ENCODE results near the gene MLLT10. TPM values are rescaled to one million over a fixed set of nuclear protein-coding genes. Genes with fewer than 3 reads are reported as not detected.

MLLT10 gene
- total and polyA plus RNA-seq, 10 of the 15 experiments (the other 5 are each of a cell fraction or from before 2014, with no cell fraction given), result 8.7 to 61.1 (median 28.5) TPM

DNA sequence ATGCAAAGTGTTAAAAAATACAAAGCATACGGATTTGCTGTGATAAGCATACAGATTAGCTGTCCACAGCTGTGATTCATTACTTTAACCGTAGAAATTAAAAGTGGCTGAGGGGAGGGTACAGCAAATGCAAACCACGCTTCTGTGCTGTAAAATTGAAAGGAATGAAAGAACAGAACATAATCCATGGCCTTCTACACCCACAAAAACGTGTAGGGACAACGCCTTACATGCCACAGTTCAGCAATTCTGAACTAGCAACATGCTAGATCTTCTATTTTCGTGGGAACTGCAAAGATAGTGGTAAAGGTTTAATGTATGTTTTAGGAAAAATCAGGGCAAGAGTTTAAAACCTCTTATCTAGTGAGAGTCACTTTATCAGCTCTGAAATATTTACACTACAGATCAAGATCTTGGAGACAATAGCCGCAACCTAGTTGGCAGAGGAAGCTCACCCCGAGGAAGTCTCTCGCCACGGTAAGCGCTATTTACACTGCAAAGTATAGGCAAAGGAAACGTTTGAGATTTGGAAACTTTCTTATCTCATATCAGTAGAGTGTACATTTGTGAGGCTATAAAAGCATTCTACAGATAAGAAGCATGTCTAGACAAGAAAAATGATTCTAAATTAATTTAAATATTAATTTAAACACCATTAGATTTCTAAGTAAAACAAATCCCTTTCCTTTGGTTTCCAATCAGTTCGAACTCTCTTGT, 193.6 kb downstream of the MLLT10 start:
- Histone ChIP-seq H3K9me3 (replicated peaks; ENCODE audit: control insufficient read depth, insufficient read depth, low read length) (no peaks in the 10 kb centered on the region), H3K79me2 (ENCODE audit: control insufficient read depth, insufficient read depth, low read length) (no peaks in the 10 kb centered on the region), H4K20me1 (ENCODE audit: control insufficient read depth, insufficient read depth) (no peaks in the 10 kb centered on the region), H3K27me3 (replicated peaks in 1 of 2; ENCODE audit: control insufficient read depth in 2 of 2, insufficient read depth in 2 of 2, low read length in 1 of 2) (no peaks in the 10 kb centered on the region), H3K36me3 (ENCODE audit: control insufficient read depth in 2 of 2, insufficient read depth in 2 of 2, low read length in 1 of 2) (peaks cover 1 to 7% of the 10 kb centered on the region in 2 experiments; a peak in 3 of 4 replicates), H3K4me3 (no peak overlapping the region), H3K9ac (ENCODE audit: control insufficient read depth, insufficient read depth, low read length) (no peak overlapping the region), H2AFZ (ENCODE audit: control insufficient read depth, low read depth, low read length) (no peak overlapping the region), H3K27ac (ENCODE audit: control insufficient read depth, insufficient read depth) (no peak overlapping the region), H3K4me1 (ENCODE audit: control insufficient read depth, insufficient read depth, low read length) (peaks cover 11% of the 10 kb centered on the region), H3K4me2 (ENCODE audit: control insufficient read depth, insufficient read depth) (no peak overlapping the region)
- SMC1A ChIA-PET (ENCODE audit: uncharacterized antibody, unreplicated experiment), result interaction anchor here (0.7 kb wide), 1 partner anchor 190 kb away, joined by 3 read pairs; no protein-coding TSS in a partner anchor
- intact Hi-C loops (cut with micrococcal nuclease; ENCODE audit: unreplicated experiment) (no loop called here), in situ Hi-C loops (cut with MboI) (loop anchor here (5.0 to 25.0 kb wide), 3 partner anchors 230 to 865 kb away; no protein-coding TSS in a partner anchor)
- no peak for DNase-seq (ENCODE audit: low read depth, low spot score)
- BruUV-seq (replicated peaks), result no TSS peak
- 83% methylated on average over 13 of the region's 13 CpGs for whole genome bisulfite sequencing (ENCODE audit: insufficient coverage, insufficient replicate concordance, low lambda C conversion rate, missing lambda C conversion rate)
- TF ChIP-seq NFYA (IDR thresholded peaks at IDR 0.05; ENCODE audit: borderline replicate concordance, low read depth, low read length) (no peak), NBN (IDR thresholded peaks at IDR 0.05) (no peak), CREB1 (IDR thresholded peaks at IDR 0.05; ENCODE audit: low read depth) (no peak)
- RAD21 ChIA-PET (ENCODE audit: unreplicated experiment), result no interaction called here
- no peak for ATAC-seq
- CTCF ChIA-PET, result no interaction called here
- POLR2A ChIA-PET, result no interaction called here
- FAIRE-seq, result no peak

- intact Hi-C loops (cut with micrococcal nuclease; ENCODE audit: unreplicated experiment), result no loop called here
- Histone ChIP-seq H3K4me1 (ENCODE audit: control insufficient read depth, insufficient read depth, low read length) (peaks cover 11% of the 10 kb centered on the region), H3K79me2 (ENCODE audit: control insufficient read depth, insufficient read depth, low read length) (no peaks in the 10 kb centered on the region), H3K27me3 (replicated peaks in 1 of 2; ENCODE audit: control insufficient read depth in 2 of 2, insufficient read depth in 2 of 2, low read length in 1 of 2) (no peaks in the 10 kb centered on the region), H3K9me3 (replicated peaks; ENCODE audit: control insufficient read depth, insufficient read depth, low read length) (no peaks in the 10 kb centered on the region), H3K4me2 (ENCODE audit: control insufficient read depth, insufficient read depth) (no peak overlapping the region), H2AFZ (ENCODE audit: control insufficient read depth, low read depth, low read length) (no peak overlapping the region), H3K9ac (ENCODE audit: control insufficient read depth, insufficient read depth, low read length) (no peak overlapping the region), H3K27ac (ENCODE audit: control insufficient read depth, insufficient read depth) (no peak overlapping the region), H4K20me1 (ENCODE audit: control insufficient read depth, insufficient read depth) (no peaks in the 10 kb centered on the region), H3K4me3 (no peak overlapping the region), H3K36me3 (ENCODE audit: control insufficient read depth in 2 of 2, insufficient read depth in 2 of 2, low read length in 1 of 2) (peaks cover 2 to 7% of the 10 kb centered on the region in 2 experiments; a peak in 3 of 4 replicates)
- SMC1A ChIA-PET (ENCODE audit: uncharacterized antibody, unreplicated experiment), result interaction anchor here (0.7 kb wide), 1 partner anchor 1008 kb away, joined by 3 read pairs; no protein-coding TSS in a partner anchor
- in situ Hi-C loops (cut with MboI), result loop anchor here (5.0 to 25.0 kb wide), 3 partner anchors 231 to 866 kb away; no protein-coding TSS in a partner anchor
- DNase-seq (ENCODE audit: low read depth, low spot score) (no peak), FAIRE-seq (no peak), ATAC-seq (no peak)
- CTCF ChIA-PET, result interaction anchor here (2.1 to 6.9 kb wide), 2 partner anchors 8 to 232 kb away, joined by 5 to 66 read pairs; no protein-coding TSS in a partner anchor
- 98% methylated on average over 3 of the region's 3 CpGs for WGBS (ENCODE audit: insufficient coverage, insufficient replicate concordance, low lambda C conversion rate, missing lambda C conversion rate)
- RAD21 ChIA-PET (ENCODE audit: unreplicated experiment), result no interaction called here
- TF ChIP-seq, protein P1, sequence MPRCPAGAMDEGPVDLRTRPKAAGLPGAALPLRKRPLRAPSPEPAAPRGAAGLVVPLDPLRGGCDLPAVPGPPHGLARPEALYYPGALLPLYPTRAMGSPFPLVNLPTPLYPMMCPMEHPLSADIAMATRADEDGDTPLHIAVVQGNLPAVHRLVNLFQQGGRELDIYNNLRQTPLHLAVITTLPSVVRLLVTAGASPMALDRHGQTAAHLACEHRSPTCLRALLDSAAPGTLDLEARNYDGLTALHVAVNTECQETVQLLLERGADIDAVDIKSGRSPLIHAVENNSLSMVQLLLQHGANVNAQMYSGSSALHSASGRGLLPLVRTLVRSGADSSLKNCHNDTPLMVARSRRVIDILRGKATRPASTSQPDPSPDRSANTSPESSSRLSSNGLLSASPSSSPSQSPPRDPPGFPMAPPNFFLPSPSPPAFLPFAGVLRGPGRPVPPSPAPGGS (IDR thresholded peaks at IDR 0.05; ENCODE audit: borderline replicate concordance, insufficient read depth, low read depth, low read length, poor library complexity, severe bottlenecking), result no peak
- TF ChIP-seq SREBF2 (IDR thresholded peaks at IDR 0.05; ENCODE audit: low read length) (no peak), ATF7 (IDR thresholded peaks at IDR 0.05; ENCODE audit: low read depth) (no peak), RELA (IDR thresholded peaks at IDR 0.05; ENCODE audit: borderline replicate concordance, partially characterized antibody) (no peak), POU2F2 (IDR thresholded peaks at IDR 0.05; ENCODE audit: borderline replicate concordance, low read depth, low read length) (no peak), PAX5 (IDR thresholded peaks at IDR 0.05; ENCODE audit: borderline replicate concordance, low read depth, low read length) (no peak)
- POLR2A ChIA-PET, result no interaction called here
- BruUV-seq (replicated peaks), result no TSS peak
These were observed 194.6 kb downstream of the MLLT10 start for GRCh38 chr10:21728618-21729017.

All from GM12878 (cell line).